ENCODE results near the gene MORN3.

DNA sequence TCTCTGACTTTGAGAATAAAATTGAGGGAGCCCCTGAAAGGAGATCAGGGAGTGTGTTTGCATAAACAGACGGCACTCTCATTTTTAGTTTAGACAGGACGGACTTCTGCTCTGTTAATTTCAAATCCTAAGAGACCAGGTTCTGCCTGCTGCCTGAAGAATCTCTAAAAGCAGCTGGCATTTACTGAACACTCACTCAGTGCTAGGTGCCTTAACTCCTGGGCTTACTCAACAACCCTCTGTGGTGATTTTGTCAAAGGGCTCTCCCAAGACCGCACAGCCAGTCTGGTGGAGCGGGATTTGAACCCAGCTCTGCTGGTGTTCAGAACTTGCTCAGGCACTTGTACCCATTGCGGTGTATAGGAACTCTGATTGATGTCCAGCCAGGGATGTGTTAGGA, 40.9 kb downstream of the MORN3 start:
- TF ChIP-seq MYC (IDR thresholded peaks at IDR 0.05; ENCODE audit: insufficient read depth, insufficient read length, insufficient replicate concordance, low read length, severe bottlenecking), result no peak
- no peak for TF ChIP-seq HCFC1 (IDR thresholded peaks at IDR 0.05; ENCODE audit: low read length)
- TF ChIP-seq HDAC6 (IDR thresholded peaks at IDR 0.05; ENCODE audit: unreplicated experiment), result no peak
- TF ChIP-seq ZNF274 (IDR thresholded peaks at IDR 0.05; ENCODE audit: insufficient read depth, insufficient read length), result no peak
- TF ChIP-seq, protein P1, sequence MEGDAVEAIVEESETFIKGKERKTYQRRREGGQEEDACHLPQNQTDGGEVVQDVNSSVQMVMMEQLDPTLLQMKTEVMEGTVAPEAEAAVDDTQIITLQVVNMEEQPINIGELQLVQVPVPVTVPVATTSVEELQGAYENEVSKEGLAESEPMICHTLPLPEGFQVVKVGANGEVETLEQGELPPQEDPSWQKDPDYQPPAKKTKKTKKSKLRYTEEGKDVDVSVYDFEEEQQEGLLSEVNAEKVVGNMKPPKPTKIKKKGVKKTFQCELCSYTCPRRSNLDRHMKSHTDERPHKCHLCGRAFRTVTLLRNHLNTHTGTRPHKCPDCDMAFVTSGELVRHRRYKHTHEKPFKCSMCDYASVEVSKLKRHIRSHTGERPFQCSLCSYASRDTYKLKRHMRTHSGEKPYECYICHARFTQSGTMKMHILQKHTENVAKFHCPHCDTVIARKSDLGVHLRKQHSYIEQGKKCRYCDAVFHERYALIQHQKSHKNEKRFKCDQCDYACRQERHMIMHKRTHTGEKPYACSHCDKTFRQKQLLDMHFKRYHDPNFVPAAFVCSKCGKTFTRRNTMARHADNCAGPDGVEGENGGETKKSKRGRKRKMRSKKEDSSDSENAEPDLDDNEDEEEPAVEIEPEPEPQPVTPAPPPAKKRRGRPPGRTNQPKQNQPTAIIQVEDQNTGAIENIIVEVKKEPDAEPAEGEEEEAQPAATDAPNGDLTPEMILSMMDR (IDR thresholded peaks at IDR 0.05 in 2 of 3, conservative IDR thresholded peaks at IDR 0.05 in 1 of 3; ENCODE audit: control insufficient read depth in 2 of 3, extremely low read depth in 1 of 3, insufficient read depth in 1 of 3, low read depth in 3 of 3, low read length in 3 of 3), result no peak
- TF ChIP-seq MXI1 (IDR thresholded peaks at IDR 0.05; ENCODE audit: low read depth, low read length), result no peak
- TF ChIP-seq EP300 (IDR thresholded peaks at IDR 0.05; ENCODE audit: borderline replicate concordance in 1 of 2, control insufficient read depth in 1 of 2, low read depth in 2 of 2, low read length in 2 of 2), result no peak
